Prostate gland (tissue), 2 donors: Measurements from ENCODE around the gene BRSK1.

Experiments
- CTCF ChIP-seq, 4 experiments: fragments of 200-600 bp in 2 of 4; fragments of 450-650 bp in 2 of 4; sonication (generic) in 2 of 4; IDR thresholded peaks; 1 replicate in 3 of 4; 2 replicates in 1 of 4; pipeline ENCODE4 v1.5.1; 2016 to 2019; ENCODE audit warnings: antibody characterized with exemption in 4 of 4, mild to moderate bottlenecking in 2 of 4, moderate library complexity in 2 of 4
- POLR2AphosphoS5 ChIP-seq: sonication (generic); formaldehyde crosslinking; IDR thresholded peaks from one replicate; pipeline ENCODE4 v1.6.1; 2017; ENCODE audit warnings: antibody characterized with exemption

DNA sequence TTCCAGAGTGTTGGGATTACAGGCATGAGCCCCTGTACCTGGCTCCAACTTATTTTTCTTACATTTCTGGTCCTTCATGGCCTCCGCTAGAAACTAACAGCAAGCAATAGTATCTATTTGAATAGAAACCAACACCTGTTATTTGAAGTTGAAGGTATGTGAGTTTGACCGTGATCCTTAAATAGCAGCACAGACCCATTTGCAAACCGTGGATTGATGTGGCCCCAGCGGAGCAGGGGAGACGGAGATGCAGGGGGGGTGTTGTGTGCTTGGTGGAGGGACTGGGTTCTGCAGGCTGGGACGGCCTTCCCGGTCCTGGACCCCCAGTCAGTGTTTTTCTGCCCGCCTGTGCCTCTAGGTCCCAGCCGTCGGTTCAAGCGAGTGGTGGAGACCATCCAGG lies 24.5 kb downstream of the BRSK1 start:
- TF ChIP-seq CTCF (IDR thresholded peaks at IDR 0.05) (no peak), POLR2AphosphoS5 (no peak)
